ENCODE measurements around the gene NUAK1.

DNA sequence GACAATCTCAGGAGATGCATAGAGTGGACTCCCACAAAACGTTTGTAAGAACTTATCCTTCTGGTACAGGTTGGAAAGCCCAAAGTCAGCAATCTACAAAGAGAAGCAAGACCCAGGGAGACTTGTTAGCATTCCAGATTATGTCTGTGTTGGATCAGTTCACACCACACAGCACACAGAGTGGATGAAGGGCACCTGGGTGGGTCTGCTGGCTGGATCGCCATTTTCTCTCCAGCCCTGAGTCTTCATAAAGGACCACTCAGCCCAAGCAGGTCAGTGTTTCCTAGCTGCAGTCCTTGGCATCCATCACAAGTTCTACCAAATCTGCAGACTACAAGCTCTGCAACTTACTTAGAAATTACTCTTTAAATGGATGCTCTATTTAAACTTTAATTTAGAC, 66.0 kb downstream of the NUAK1 start:
- TF ChIP-seq CTCF (IDR thresholded peaks at IDR 0.05 in 4 of 5, conservative IDR thresholded peaks at IDR 0.05 in 1 of 5) (no peak), POLR2A (IDR thresholded peaks at IDR 0.05) (no peak)
